ENCODE results near the gene HBA2. TPM values are rescaled to one million over a fixed set of nuclear protein-coding genes. Genes with fewer than 3 reads are reported as not detected.
"Not testable (repeated sequence)": the region's sequence is repeated elsewhere in the genome, so short reads cannot be mapped to it uniquely, and the experiment has no call there.

Gene HBA2
- total RNA-seq, 1 donor from 2014 or later = not detected

DNA sequence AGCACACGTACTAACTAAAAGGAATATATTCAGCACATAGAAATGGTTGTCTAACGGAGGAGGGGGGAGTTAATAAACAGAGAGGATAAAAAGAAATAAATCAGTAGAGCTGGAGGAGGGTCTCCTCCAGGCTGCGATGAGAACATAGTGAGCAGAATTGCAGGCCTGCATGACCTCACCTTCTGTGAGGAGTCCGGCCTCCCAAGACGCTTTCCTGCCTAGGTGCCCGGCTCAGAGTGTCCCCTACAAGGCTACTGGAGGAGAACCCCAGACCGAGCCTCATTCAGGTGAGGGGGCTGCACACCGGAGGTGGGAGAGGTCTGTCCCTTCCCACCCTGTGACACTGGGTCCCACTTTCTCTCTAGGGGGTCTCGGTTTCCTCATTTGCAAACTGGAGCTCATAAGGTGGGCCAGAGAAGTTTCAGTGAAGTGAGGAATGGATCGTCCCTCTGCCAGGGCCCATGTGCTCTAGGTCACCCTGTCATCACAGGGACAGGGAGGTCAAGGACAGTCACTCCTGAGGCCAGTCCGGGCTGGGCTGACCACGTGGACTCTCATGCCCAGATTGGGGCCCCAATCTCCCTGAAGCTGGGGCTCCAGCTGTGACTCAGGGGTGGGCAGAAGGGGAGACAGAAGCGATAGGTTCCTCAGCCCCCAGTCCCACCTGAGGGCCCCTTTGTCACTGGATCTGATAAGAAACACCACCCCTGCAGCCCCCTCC is 10.2 kb upstream of the HBA2 start:
- no peak for DNase-seq (ENCODE audit: low spot score)
- Mint-ChIP-seq H3K4me1 (ENCODE audit: low read depth) (peaks cover 6% of the 10 kb centered on the region), H3K9me3 (ENCODE audit: low read depth) (no peaks in the 10 kb centered on the region), H3K27me3 (ENCODE audit: low read depth) (peaks cover 33% of the 10 kb centered on the region), H3K27ac (ENCODE audit: unreplicated experiment) (no peak overlapping the region), H3K4me3 (ENCODE audit: unreplicated experiment) (no peak overlapping the region), H3K36me3 (ENCODE audit: low read depth) (peaks cover 1% of the 10 kb centered on the region)
- TF ChIP-seq, protein P1, sequence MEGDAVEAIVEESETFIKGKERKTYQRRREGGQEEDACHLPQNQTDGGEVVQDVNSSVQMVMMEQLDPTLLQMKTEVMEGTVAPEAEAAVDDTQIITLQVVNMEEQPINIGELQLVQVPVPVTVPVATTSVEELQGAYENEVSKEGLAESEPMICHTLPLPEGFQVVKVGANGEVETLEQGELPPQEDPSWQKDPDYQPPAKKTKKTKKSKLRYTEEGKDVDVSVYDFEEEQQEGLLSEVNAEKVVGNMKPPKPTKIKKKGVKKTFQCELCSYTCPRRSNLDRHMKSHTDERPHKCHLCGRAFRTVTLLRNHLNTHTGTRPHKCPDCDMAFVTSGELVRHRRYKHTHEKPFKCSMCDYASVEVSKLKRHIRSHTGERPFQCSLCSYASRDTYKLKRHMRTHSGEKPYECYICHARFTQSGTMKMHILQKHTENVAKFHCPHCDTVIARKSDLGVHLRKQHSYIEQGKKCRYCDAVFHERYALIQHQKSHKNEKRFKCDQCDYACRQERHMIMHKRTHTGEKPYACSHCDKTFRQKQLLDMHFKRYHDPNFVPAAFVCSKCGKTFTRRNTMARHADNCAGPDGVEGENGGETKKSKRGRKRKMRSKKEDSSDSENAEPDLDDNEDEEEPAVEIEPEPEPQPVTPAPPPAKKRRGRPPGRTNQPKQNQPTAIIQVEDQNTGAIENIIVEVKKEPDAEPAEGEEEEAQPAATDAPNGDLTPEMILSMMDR (IDR thresholded peaks at IDR 0.05) = no peak

DNA sequence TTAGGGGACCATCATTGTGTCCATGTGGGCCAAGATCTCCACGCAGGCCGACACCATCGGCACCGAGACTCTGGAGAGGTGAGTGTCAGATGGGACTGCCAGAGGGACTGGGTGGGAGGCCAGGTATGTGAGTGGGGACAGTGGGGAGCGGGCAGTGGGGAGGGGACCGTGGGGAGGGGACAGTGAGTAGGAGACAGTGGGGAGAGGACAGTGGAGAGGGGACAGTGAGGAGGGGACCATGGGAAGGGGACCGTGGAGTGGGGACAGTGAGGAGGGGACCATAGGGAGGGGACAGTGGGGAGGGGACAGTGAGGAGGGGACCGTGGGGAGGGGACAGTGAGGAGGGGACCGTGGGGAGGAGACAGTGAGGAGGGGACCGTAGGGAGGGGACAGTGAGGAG is 9.5 kb upstream of the HBA2 start:
- DNase-seq (ENCODE audit: low spot score); H3K36me3 Mint-ChIP-seq (ENCODE audit: low read depth); H3K9me3 Mint-ChIP-seq (ENCODE audit: low read depth); H3K4me1 Mint-ChIP-seq (ENCODE audit: low read depth); H3K27ac Mint-ChIP-seq (ENCODE audit: unreplicated experiment); H3K4me3 Mint-ChIP-seq (ENCODE audit: unreplicated experiment): not testable (repeated sequence)
- H3K27me3 Mint-ChIP-seq (ENCODE audit: low read depth) = peaks cover 31% of the 10 kb centered on the region

DNA sequence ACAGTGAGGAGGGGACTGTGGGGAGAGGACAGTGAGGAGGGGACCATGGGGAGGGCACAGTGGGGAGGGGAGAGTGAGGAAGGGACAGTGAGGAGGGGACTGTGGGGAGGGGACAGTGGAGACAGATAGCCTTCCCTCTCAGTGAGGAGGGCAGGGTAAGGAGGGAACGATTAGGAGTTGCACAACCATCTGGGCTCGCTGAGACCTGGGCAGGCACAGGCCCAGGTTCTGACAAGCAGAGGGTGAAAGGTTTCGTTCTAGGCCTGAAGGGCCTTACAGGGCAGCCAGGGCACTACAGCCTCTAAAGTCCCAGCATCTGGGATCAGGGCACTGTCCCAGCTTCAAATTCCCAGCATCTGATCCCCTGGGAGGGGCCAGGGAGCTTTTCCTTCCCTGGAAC is 9.0 kb upstream of the HBA2 start:
- H3K4me1 Mint-ChIP-seq (ENCODE audit: low read depth); H3K36me3 Mint-ChIP-seq (ENCODE audit: low read depth); H3K4me3 Mint-ChIP-seq (ENCODE audit: unreplicated experiment); H3K27ac Mint-ChIP-seq (ENCODE audit: unreplicated experiment); DNase-seq (ENCODE audit: low spot score); H3K9me3 Mint-ChIP-seq (ENCODE audit: low read depth): not testable (repeated sequence)
- H3K27me3 Mint-ChIP-seq (ENCODE audit: low read depth) = peaks cover 33% of the 10 kb centered on the region

DNA sequence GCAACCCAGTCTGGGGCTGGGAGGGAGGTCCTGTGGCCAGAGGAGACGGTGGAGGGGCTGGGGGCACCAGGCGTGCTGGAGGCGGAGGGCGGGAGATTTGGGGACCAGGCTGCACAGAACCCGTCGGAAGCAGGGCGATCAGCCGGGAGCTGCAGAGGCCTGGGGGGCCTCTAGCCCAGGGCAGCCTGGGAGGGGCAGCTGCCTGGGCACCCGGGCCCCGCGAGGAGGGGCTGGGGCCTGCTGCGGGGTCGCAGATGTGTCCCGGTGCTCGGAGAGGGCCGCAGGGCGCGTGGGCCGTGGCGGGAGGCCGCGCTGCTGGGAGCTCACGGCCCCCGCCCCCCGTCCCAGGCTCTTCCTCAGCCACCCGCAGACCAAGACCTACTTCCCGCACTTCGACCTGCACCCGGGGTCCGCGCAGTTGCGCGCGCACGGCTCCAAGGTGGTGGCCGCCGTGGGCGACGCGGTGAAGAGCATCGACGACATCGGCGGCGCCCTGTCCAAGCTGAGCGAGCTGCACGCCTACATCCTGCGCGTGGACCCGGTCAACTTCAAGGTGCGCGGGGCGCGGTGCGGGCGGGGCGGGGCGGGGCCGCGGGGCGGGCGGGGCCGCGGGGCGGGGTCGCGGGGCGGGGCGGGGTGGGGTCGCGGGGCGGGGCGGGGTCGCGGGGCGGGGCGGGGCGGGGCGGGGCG is 8.4 kb upstream of the HBA2 start:
- H3K27ac Mint-ChIP-seq (ENCODE audit: unreplicated experiment); DNase-seq (ENCODE audit: low spot score): not testable (repeated sequence)
- H3K27me3 Mint-ChIP-seq (ENCODE audit: low read depth) = peaks cover 32% of the 10 kb centered on the region

DNA sequence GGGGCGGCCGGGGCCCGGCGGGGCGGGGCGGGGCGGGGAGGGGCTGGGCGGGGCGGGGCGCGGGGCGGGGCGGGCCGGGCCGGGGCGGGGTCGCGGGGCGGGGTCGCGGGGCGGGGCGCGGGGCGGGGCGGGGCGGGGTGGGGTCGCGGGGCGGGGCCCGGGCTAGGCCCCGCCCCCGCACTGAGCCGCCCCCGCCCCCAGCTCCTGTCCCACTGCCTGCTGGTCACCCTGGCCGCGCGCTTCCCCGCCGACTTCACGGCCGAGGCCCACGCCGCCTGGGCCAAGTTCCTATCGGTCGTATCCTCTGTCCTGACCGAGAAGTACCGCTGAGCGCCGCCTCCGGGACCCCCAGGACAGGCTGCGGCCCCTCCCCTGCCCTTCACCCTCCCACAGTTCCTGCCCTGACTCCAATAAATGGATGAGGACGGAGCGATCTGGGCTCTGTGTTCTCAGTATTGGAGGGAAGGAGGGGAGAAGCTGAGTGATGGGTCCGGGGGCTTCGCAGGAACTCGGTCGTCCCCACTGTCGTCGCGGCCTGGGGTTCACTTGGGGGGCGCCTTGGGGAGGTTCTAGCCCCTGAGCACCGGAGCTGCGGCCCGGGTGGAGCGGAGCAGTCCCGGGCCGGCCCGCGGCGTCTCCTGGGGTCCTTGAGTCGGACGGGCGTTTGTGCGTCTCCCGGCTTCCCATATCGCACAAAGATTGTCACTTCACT is 7.7 kb upstream of the HBA2 start:
- TF ChIP-seq, protein P1 (IDR thresholded peaks at IDR 0.05) = no peak
- H3K27me3 Mint-ChIP-seq (ENCODE audit: low read depth) = peaks cover 29% of the 10 kb centered on the region
- no peak overlapping the region for H3K27ac Mint-ChIP-seq (ENCODE audit: unreplicated experiment)
- peak overlapping the region; percentile 9 for H3K4me3 Mint-ChIP-seq (ENCODE audit: unreplicated experiment)
- H3K9me3 Mint-ChIP-seq (ENCODE audit: low read depth) = no peaks in the 10 kb centered on the region
- peaks cover 10% of the 10 kb centered on the region for H3K4me1 Mint-ChIP-seq (ENCODE audit: low read depth)
- DNase-seq (ENCODE audit: low spot score) = no peak
- no peaks in the 10 kb centered on the region for H3K36me3 Mint-ChIP-seq (ENCODE audit: low read depth)

More for the DNA sequence above, 8.4 kb upstream of the HBA2 start:
- H3K4me3 Mint-ChIP-seq (ENCODE audit: unreplicated experiment); H3K36me3 Mint-ChIP-seq (ENCODE audit: low read depth); H3K4me1 Mint-ChIP-seq (ENCODE audit: low read depth); H3K9me3 Mint-ChIP-seq (ENCODE audit: low read depth): not testable (repeated sequence)

DNA sequence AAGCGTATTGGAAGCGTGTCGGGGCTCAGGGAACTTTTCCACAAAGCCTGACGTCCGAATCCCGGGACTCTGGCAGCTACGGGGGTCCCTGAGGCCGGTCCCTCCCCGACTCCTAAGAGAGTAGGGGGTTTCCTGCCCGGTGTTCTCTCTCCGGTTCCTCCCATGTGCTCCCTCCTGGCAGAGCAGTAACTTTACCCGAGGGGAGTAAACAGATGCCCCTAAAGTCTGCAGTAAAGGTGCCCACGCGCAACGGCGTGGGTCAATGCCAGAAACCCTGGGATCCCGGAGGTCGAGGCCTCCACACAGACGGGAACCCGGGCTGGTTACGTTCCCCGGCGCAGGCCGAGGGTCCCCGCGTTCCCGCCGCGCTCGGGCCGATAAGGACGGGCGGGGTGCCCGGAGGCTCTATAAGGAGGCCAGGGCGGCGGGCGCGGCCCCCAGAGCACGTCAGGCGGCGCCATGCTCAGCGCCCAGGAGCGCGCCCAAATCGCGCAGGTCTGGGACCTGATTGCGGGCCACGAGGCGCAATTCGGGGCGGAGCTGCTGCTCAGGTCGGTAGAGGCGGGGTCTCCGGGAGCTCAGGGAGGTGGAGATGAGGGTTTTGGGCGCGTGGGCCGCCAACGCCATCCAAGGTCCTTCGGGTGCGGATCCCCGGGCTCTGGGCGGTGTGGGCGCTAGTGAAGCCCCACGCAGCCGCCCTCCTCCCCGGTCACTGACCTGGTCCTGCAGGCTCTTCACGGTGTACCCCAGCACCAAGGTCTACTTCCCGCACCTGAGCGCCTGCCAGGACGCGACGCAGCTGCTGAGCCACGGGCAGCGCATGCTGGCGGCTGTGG is 6.9 kb upstream of the HBA2 start, which contains the start of gene HBM:
Gene HBM, plus strand, starts transcription at position 440 of the 836 bp plus-strand sequence. Its CDS starts 20 bp downstream, at position 460.
- TF ChIP-seq, protein P1 (IDR thresholded peaks at IDR 0.05) = no peak
- no peak for DNase-seq (ENCODE audit: low spot score)
- Mint-ChIP-seq H3K4me1 (ENCODE audit: low read depth) (peaks cover 12% of the 10 kb centered on the region), H3K9me3 (ENCODE audit: low read depth) (no peaks in the 10 kb centered on the region), H3K27me3 (ENCODE audit: low read depth) (peaks cover 33% of the 10 kb centered on the region), H3K27ac (ENCODE audit: unreplicated experiment) (no peak within 1 kb of the TSS), H3K4me3 (ENCODE audit: unreplicated experiment) (peak within 1 kb of the TSS; percentile 9), H3K36me3 (ENCODE audit: low read depth) (no peaks in the 10 kb centered on the region)

Data from chondrocyte (in vitro differentiated cells).